ENCODE measurements around the gene SNAP25.

SNAP25 gene

DNA sequence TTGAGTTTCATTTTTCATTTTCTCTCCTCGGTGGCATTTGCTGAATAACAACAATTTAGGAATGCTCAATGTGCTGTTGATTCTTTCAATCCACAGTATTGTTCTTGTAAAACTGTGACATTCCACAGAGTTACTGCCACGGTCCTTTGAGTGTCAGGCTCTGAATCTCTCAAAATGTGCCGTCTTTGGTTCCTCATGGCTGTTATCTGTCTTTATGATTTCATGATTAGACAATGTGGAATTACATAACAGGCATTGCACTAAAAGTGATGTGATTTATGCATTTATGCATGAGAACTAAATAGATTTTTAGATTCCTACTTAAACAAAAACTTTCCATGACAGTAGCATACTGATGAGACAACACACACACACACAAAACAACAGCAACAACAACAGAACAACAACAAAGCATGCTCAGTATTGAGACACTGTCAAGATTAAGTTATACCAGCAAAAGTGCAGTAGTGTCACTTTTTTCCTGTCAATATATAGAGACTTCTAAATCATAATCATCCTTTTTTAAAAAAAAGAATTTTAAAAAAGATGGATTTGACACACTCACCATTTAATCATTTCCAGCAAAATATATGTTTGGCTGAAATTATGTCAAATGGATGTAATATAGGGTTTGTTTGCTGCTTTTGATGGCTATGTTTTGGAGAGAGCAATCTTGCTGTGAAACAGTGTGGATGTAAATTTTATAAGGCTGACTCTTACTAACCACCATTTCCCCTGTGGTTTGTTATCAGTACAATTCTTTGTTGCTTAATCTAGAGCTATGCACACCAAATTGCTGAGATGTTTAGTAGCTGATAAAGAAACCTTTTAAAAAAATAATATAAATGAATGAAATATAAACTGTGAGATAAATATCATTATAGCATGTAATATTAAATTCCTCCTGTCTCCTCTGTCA, 88.1 kb downstream of the SNAP25 start:
- no peak for FAIRE-seq

DNA sequence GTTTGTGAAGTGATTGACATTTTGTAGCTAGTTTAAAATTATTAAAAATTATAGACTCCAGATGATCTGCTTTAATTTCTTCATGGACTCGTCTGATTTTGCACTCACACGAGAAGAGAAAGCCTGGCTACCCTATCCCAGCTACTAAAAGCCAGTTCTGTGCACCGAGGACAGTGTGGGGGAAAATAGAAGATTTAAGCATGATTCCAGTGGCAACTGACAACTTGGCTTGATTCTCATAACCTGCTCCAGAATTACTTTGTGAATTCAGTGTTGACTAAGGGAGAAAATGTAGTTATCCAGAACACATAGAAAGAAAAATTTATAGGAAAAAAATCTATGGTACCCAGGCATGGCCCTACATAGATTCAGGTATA, 88.7 kb downstream of the SNAP25 start:
- no peak for FAIRE-seq

- no peak for FAIRE-seq
These were observed 90.0 kb downstream of the SNAP25 start for GRCh38 chr20:10308652-10309051.

- FAIRE-seq, result peak; percentile 88
These were observed 90.7 kb downstream of the SNAP25 start for GRCh38 chr20:10309326-10309725.

GRCh38 chr20:10312111-10312510, 93.5 kb downstream of the SNAP25 start:
- FAIRE-seq, result no peak

GRCh38 chr20:10313215-10313614, 94.6 kb downstream of the SNAP25 start:
- FAIRE-seq, result no peak

DNA sequence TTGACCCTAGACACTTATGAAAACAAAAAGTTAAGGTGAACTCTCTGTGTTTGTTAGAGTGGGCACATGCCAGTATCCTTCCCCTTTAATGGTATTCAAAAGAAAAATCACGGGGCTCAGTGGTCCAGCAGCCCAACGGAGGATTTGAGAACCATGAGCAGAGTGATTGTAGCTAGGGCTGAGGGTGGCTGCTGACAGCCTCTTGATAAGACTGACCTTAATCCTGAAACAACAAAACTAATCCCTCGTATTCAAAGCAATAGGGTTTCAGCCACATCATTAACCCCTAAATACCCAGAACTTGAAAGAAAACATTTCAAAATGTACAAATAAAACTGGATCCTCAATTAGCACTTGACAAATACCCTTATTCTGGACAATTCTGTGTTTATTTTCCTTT, 95.1 kb downstream of the SNAP25 start:
- FAIRE-seq, result no peak

GRCh38 chr20:10314198-10314597, 95.6 kb downstream of the SNAP25 start:
- FAIRE-seq, result no peak

GRCh38 chr20:10315138-10315537, 96.5 kb downstream of the SNAP25 start:
- no peak for FAIRE-seq

GRCh38 chr20:10316582-10316981, 98.0 kb downstream of the SNAP25 start:
- no peak for FAIRE-seq

DNA sequence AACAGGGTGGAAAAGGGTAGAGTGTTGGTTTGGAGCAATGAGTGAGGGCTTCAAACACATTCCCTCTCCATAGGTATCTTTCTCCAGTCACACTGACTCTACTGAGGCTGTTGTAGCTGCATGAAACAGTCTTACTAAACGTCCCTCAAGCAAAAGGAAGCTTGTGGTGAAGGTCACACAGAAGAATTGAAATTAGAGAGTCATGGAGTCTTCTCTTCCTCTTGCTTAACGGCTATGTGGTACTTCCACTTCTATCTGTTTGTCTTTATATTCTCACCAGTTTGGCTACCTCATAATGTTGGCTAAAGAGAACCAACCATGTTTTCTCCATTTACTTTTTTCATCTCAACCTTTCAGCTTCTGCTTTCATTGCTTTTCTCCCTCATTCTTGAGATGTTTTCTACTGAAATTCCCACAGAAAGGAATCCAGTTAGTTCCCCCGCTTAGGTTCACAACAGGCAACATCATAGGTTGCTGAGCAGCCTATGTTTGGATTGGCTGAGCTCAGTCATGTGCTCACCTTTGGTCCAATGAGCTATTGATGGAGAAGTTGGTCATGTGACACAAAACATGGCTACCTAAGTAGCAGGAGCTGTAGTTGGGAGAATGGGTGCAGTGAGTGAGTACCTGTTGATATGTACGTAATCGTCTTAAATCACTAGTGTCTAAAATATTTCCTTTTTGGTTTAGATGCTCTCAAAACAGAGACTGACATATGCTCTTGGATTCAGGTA, 99.8 kb downstream of the SNAP25 start:
- no peak for FAIRE-seq

- no peak for FAIRE-seq
These were observed 101.2 kb downstream of the SNAP25 start for GRCh38 chr20:10319855-10320254.

GRCh38 chr20:10321138-10321717, 102.6 kb downstream of the SNAP25 start:
- no peak for FAIRE-seq

GRCh38 chr20:10322073-10323012, 103.7 kb downstream of the SNAP25 start:
- FAIRE-seq, result no peak

- no peak for FAIRE-seq
These were observed 105.1 kb downstream of the SNAP25 start for GRCh38 chr20:10323729-10324128.

DNA sequence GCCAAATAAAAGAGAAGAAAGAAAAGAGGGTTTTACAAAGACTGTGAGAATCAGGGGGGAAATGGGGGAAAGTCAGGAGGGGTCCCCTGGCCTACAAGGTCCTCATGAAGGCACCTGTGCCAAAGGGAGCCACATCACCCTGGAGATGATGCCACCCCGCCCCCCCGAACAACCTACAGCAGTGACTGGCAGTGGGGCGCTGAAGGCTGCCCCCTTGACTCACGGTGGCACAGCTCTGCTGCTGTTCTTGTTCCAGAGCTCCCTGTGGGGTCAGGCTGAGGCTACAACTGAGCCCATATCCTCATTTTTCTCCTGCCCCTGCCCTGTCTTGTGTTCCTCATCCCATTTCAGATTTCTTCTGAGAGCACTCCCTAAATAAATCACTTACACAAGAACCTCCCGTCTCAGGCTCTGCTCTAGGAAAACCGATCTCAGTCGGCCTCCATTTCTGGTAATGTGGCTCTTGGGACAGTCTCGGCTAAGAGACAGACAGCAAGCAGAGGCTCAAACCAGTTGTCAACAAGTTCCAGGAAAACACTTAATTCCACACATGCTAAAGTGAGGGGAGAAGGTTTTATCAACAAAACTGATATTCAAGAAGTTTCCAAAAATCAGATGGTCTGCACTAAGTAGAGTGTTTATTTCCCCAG, 105.7 kb downstream of the SNAP25 start:
- no peak for FAIRE-seq

- no peak for FAIRE-seq
These were observed 110.2 kb downstream of the SNAP25 start for GRCh38 chr20:10328897-10329255.

GRCh38 chr20:10329387-10330005, 110.9 kb downstream of the SNAP25 start:
- FAIRE-seq, result no peak

- FAIRE-seq, result no peak
These were observed 111.4 kb downstream of the SNAP25 start for GRCh38 chr20:10330071-10330470.

GRCh38 chr20:10332656-10333415, 114.2 kb downstream of the SNAP25 start:
- FAIRE-seq, result no peak
